OCI-LY7 (cell line): Measurements from ENCODE around the gene TDRD7. TPM values are rescaled to one million over a fixed set of nuclear protein-coding genes. Genes with fewer than 3 reads are reported as not detected.

ENCODE experiments used
- BruUV-seq: library from RNA; stranded (reverse); fragments of 400-500 nt; replicated peaks from 2 replicates; lab custom pipeline; 2021; lab: Mats Ljungman, UMichigan
- CTCF ChIA-PET: fragments of 300-600 bp; sonication (Branson Sonifier 250); formaldehyde crosslinking; loops from one replicate; lab custom pipeline; 2022; ENCODE audit warnings: antibody characterized with exemption; ENCODE audit not compliant: unreplicated experiment; lab: Charles Lee
- POLR2A ChIA-PET: fragments of 300-600 bp; sonication (Branson Sonifier 250); formaldehyde crosslinking; loops from one replicate; lab custom pipeline; 2022; ENCODE audit warnings: antibody characterized with exemption; lab: Charles Lee
- DNase-seq: peaks from one replicate; pipeline ENCODE4 v3.0.0-alpha.2; 2015; ENCODE audit warnings: low spot score
- H2AFZ ChIP-seq: fragments of 200-600 bp; sonication (generic), shearing (Covaris generic); 2 replicates; pipeline ENCODE4 v1.6.1; 2014; ENCODE audit warnings: mild to moderate bottlenecking, antibody characterized with exemption, low read length, moderate library complexity
- H3K27ac ChIP-seq: fragments of 200-600 bp; sonication (generic); 2 replicates; pipeline ENCODE4 v1.5.1; 2014; ENCODE audit warnings: mixed run types, low read depth, mild to moderate bottlenecking, moderate library complexity, low read length, inconsistent platforms; ENCODE audit not compliant: poor library complexity, severe bottlenecking
- H3K36me3 ChIP-seq: fragments of 200-600 bp; sonication (generic); 2 replicates; pipeline ENCODE4 v1.6.1; 2014; ENCODE audit warnings: mild to moderate bottlenecking, antibody characterized with exemption, low read length, moderate library complexity, mixed read lengths; ENCODE audit not compliant: insufficient read depth
- H3K4me1 ChIP-seq: fragments of 200-600 bp; sonication (generic); 2 replicates; pipeline ENCODE4 v1.5.1; 2014; ENCODE audit warnings: mild to moderate bottlenecking, low read length; ENCODE audit not compliant: insufficient read depth, poor library complexity, severe bottlenecking
- H3K4me2 ChIP-seq: fragments of 200-600 bp; sonication (generic); 2 replicates; pipeline ENCODE4 v1.6.1; 2014; ENCODE audit warnings: mild to moderate bottlenecking, low read length
- H3K4me3 ChIP-seq: fragments of 200-600 bp; sonication (generic); 2 replicates; pipeline ENCODE4 v1.5.1; 2014; ENCODE audit warnings: mild to moderate bottlenecking, low read depth, low read length; ENCODE audit not compliant: poor library complexity, severe bottlenecking
- H3K79me2 ChIP-seq: fragments of 200-600 bp; sonication (generic); 2 replicates; pipeline ENCODE4 v1.6.1; 2016; ENCODE audit warnings: low read depth, mild to moderate bottlenecking, low read length, moderate library complexity, mixed read lengths; ENCODE audit not compliant: insufficient read depth
- H3K9me2 ChIP-seq: fragments of 200-600 bp; sonication (generic); 2 replicates; pipeline ENCODE4 v1.6.1; 2016; ENCODE audit warnings: mild to moderate bottlenecking, low read length, mixed read lengths; ENCODE audit not compliant: insufficient read depth
- H3K9me3 ChIP-seq: fragments of 200-600 bp; sonication (generic); 2 replicates; pipeline ENCODE4 v1.6.1; 2014; ENCODE audit warnings: mild to moderate bottlenecking, mixed run types, low read length, mixed read lengths
- H4K20me1 ChIP-seq: fragments of 200-600 bp; sonication (generic); 2 replicates; pipeline ENCODE4 v1.6.1; 2014; ENCODE audit warnings: mild to moderate bottlenecking, antibody characterized with exemption, low read length, moderate library complexity, mixed read lengths; ENCODE audit not compliant: insufficient read depth
- EZH2phosphoT487 ChIP-seq: fragments of 200-600 bp; sonication (generic); IDR thresholded peaks from 2 replicates; pipeline ENCODE4 v1.6.1; 2018; ENCODE audit warnings: low read depth, borderline replicate concordance, mild to moderate bottlenecking, mixed run types, antibody characterized with exemption, low read length, moderate library complexity, mixed read lengths
- intact Hi-C: fragments of 100-400 bp; cut with micrococcal nuclease; formaldehyde crosslinking; loops from one replicate; pipeline ENCODE4 v1.10.0; 2022; ENCODE audit not compliant: unreplicated experiment
- total RNA-seq, 2 experiments: library from RNA; depleted of rRNA in 1 of 2; stranded (reverse); fragments of >200 nt in 1 of 2; shearing (Covaris generic) in 1 of 2; gene quantifications; 2 replicates each; pipeline ENCODE4 v1.2.3, GENCODE V29; 2014 to 2022
- TF ChIP-seq, protein P1 (sequence below): fragments of 200-600 bp; sonication (generic); conservative IDR thresholded peaks from 2 replicates; pipeline ENCODE4 v1.5.1; 2014; ENCODE audit warnings: mild to moderate bottlenecking, antibody characterized with exemption, low read length, moderate library complexity, mixed read lengths

TDRD7 gene
- total RNA-seq, 2 experiments from 2014 or later: 4.0 to 6.1 TPM

DNA sequence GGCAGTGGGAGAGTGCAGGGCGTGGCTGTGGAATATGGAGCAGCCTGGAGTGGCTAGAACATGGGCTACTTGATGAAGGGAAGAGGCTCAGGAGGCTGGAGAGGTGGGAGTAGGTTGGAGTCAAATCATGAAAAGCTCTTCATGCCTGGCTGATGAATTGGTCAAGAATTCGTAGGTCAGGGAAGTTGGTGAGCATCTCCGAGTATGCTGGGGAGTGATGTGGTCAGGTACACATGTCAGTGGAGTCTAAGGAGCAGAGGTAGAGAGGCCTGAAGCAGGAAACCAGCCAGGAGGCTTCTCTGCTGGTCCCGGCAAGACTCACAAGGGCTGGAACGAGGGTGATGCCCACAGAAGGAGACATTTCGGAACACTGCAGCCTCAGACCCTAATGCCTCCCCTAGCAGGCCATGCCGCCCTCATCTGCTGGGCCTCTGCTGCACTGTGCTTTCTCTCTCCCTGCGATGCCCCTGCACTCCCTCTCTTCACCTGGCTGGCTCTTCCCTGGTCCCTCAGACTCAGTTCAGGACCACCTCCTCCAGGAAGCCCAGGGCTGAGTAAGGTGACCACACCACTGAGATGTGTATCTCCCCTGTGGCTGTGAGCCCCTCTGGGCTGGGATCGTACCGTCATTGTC is 123.2 kb downstream of the TDRD7 start:
- TF ChIP-seq, protein P1, sequence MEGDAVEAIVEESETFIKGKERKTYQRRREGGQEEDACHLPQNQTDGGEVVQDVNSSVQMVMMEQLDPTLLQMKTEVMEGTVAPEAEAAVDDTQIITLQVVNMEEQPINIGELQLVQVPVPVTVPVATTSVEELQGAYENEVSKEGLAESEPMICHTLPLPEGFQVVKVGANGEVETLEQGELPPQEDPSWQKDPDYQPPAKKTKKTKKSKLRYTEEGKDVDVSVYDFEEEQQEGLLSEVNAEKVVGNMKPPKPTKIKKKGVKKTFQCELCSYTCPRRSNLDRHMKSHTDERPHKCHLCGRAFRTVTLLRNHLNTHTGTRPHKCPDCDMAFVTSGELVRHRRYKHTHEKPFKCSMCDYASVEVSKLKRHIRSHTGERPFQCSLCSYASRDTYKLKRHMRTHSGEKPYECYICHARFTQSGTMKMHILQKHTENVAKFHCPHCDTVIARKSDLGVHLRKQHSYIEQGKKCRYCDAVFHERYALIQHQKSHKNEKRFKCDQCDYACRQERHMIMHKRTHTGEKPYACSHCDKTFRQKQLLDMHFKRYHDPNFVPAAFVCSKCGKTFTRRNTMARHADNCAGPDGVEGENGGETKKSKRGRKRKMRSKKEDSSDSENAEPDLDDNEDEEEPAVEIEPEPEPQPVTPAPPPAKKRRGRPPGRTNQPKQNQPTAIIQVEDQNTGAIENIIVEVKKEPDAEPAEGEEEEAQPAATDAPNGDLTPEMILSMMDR: no peak
- no peak for TF ChIP-seq EZH2phosphoT487

DNA sequence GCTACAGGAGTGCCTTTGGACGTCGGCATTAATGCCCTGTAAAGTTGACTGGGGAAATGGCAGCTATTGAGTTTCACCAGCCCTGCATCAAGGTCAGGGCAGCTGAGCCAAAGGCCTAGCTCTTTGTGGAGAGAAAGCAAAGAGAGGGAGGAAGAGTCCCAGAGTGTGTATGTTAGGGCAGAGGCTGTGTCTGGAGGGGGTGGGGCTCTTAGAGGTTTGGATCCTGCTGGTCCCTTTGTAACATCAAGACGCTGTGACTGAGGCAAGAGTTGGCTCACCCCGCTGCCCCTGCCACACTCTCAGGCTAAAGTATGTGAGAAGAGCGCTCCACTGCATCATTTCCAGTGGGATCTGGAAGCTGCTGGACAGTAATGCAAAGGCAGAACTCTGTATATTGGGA is 123.9 kb downstream of the TDRD7 start:
- Histone ChIP-seq H3K36me3 (no peaks in the 10 kb centered on the region), H2AFZ (no peak overlapping the region), H3K4me1 (no peaks in the 10 kb centered on the region), H3K27ac (no peak overlapping the region), H3K9me2 (no peaks in the 10 kb centered on the region), H3K9me3 (no peaks in the 10 kb centered on the region), H4K20me1 (no peaks in the 10 kb centered on the region), H3K79me2 (no peaks in the 10 kb centered on the region), H3K4me3 (no peak overlapping the region), H3K4me2 (no peak overlapping the region)
- TF ChIP-seq, protein P1: no peak
- TF ChIP-seq EZH2phosphoT487: no peak
- ChIA-PET POLR2A (interaction anchor here (0.6 kb wide), 1 partner anchor 236 kb away, joined by 4 read pairs; no protein-coding TSS in a partner anchor), CTCF (no interaction called here)
- intact Hi-C loops: no loop called here
- no TSS peak for BruUV-seq
- no peak for DNase-seq

More for the DNA sequence above, 123.2 kb downstream of the TDRD7 start:
- Histone ChIP-seq H3K4me2 (no peak overlapping the region), H4K20me1 (no peaks in the 10 kb centered on the region), H3K79me2 (no peaks in the 10 kb centered on the region), H3K9me3 (no peaks in the 10 kb centered on the region), H3K9me2 (no peaks in the 10 kb centered on the region), H3K4me1 (no peaks in the 10 kb centered on the region), H3K36me3 (no peaks in the 10 kb centered on the region), H3K4me3 (no peak overlapping the region), H3K27ac (no peak overlapping the region), H2AFZ (no peak overlapping the region)
- no peak for DNase-seq
- ChIA-PET POLR2A (no interaction called here), CTCF (no interaction called here)
- intact Hi-C loops: no loop called here
- BruUV-seq: no TSS peak

DNA sequence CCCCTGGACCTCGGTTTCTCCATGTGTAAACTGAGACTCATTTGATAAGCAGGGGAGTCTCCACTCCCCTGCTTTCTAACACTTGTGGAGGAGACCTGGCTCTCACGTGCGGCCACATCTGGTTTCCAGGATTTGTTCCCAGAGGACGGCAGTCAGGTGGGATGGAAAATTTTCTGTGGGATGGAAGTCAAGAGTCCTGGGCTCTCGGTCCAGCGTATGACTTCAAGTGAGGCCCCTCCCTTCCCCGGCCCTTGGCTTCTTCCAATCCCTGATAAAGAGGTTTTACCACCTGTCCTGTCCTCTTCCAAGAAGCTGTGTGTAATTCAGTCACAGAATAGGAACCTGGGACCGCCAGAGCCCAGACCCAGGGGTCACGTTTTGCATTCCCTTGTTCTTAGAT is 124.6 kb downstream of the TDRD7 start:
- Histone ChIP-seq H3K4me3 (no peak overlapping the region), H3K4me2 (no peak overlapping the region), H3K36me3 (no peaks in the 10 kb centered on the region), H2AFZ (no peak overlapping the region), H3K4me1 (no peaks in the 10 kb centered on the region), H3K79me2 (no peaks in the 10 kb centered on the region), H3K27ac (no peak overlapping the region), H3K9me2 (no peaks in the 10 kb centered on the region), H4K20me1 (no peaks in the 10 kb centered on the region), H3K9me3 (no peaks in the 10 kb centered on the region)
- no peak for DNase-seq
- TF ChIP-seq, protein P1: no peak
- TF ChIP-seq EZH2phosphoT487: no peak
- ChIA-PET POLR2A (interaction anchor here (0.6 to 1.3 kb wide), 3 partner anchors 22 to 1090 kb away, joined by 3 to 4 read pairs (median 4); no protein-coding TSS in a partner anchor), CTCF (no interaction called here)
- intact Hi-C loops: no loop called here
- BruUV-seq: no TSS peak
